GM12872 (cell line): ENCODE results near the gene EARS2.

Experiments
- TF ChIP-seq, protein P1 (sequence below): IDR thresholded peaks from 3 replicates; pipeline ENCODE4 v1.5.1; 2011; ENCODE audit warnings: low read depth, mild to moderate bottlenecking, low read length, moderate library complexity; ENCODE audit not compliant: insufficient read depth

EARS2 gene

DNA sequence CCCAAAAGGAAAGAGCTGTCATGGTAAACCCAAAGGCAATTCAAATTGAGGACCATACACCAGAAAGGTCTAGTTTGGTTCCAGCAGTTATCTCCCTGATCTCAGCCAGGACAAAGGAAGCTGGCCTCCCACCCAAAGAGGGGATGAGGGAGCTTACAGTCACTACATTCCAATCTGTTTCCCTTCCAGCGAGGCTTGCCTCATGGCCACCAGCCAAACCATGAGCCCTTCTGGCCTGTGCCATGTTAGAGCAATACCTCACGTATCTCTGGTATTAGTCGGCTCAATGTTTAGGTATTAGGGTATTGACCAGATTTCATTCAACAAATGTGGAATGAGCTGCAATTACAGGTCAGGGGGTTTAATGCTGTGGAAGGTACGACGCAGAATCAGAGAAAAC is 30.6 kb upstream of the EARS2 start:
- TF ChIP-seq, protein P1, sequence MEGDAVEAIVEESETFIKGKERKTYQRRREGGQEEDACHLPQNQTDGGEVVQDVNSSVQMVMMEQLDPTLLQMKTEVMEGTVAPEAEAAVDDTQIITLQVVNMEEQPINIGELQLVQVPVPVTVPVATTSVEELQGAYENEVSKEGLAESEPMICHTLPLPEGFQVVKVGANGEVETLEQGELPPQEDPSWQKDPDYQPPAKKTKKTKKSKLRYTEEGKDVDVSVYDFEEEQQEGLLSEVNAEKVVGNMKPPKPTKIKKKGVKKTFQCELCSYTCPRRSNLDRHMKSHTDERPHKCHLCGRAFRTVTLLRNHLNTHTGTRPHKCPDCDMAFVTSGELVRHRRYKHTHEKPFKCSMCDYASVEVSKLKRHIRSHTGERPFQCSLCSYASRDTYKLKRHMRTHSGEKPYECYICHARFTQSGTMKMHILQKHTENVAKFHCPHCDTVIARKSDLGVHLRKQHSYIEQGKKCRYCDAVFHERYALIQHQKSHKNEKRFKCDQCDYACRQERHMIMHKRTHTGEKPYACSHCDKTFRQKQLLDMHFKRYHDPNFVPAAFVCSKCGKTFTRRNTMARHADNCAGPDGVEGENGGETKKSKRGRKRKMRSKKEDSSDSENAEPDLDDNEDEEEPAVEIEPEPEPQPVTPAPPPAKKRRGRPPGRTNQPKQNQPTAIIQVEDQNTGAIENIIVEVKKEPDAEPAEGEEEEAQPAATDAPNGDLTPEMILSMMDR = no peak

DNA sequence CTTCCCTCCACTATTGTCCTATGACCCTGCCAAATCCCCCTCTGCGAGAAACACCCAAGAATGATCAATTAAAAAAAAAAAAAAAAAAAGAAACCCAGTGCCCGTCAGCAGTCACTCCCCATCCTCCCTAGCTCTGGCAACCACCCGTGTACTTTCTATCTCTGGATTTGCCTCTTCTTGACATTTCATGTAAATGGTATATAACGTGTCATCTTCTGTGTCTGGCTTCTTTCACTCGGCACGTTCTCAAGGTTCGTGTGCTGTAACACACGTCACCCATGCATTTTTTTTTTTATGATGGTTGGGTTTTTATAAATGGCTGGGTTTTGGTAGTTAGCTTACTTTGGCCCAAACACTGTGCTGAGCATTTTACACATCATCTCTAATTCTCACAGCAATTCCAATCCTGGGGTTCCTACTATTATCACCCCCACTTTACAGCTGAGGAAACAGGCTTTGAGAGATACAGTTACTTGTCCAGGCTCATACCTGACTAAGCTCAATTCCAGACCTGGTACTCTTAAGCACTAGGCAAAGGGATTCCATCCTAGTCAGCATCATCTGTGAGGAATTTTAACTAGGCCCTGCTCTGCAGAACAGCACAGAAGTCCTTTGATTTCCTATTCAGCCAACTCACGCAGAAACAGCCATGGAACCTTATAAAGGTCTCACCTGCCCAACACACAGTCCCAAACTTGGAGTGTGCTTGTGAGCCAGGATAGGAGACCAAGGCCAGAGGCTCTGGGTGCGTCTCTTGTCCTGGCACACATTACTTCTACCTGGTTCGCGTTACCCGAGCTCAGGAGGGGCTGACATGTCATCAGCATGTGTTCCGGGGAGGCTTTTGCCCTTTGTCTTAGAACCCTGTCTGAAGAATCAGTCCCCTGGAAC is 27.3 kb upstream of the EARS2 start:
- TF ChIP-seq, protein P1 = no peak

DNA sequence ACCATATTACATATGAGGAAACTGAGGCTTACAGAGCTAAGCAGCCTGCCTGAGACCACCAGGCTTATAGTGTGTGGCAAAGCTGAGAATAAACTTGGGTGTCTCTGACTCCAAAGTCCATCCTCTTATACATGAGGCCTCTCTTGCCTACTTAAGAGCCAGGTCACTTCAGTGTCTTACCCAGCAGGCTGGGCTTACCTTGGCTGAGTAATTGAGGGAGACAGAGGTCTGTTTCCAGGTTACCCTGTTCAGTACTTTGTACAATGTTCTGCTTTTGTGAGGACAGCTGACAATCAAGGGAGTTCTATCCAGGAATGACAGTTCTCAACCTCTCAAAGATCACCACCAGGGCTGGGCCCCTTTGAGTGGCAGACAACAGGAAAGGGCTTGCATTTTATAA is 24.6 kb upstream of the EARS2 start:
- TF ChIP-seq, protein P1 = no peak

DNA sequence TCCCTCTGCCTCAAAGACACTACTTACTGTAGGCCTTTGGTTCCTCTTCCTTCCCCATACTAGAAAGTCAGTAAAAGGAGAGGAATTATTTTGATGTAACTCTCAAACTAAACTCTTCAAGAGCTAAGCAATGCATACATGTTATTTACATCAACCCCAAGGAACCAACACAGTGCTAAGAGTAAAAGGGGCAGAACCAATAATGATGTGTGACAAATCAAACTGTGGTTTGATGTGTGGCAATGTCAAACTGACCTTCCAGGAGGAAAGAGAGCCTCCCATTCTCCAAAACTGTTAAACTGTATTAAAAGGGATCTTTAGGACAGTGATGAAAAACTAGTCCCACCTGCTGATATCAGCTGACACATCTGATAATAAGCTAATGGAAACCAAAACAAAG is 23.2 kb upstream of the EARS2 start:
- TF ChIP-seq, protein P1 = no peak

DNA sequence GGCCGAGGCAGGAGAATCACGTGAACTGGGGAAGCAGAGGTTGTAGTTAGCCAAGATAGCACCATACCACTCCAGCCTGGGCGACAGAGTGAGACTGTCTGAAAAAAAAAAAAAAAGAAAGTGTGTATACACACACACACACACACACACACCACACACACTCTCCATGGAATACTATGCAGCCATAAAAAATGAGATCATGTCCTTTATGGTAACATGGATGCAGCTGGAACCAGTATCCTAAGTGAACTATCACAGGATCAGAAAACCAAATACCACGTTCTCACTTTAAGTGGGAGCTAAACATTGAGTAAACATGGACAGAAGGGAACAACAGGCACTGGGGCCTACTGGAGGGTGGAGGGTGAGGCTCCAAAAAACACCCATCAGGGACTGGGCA is 22.2 kb upstream of the EARS2 start:
- TF ChIP-seq, protein P1 = no peak

DNA sequence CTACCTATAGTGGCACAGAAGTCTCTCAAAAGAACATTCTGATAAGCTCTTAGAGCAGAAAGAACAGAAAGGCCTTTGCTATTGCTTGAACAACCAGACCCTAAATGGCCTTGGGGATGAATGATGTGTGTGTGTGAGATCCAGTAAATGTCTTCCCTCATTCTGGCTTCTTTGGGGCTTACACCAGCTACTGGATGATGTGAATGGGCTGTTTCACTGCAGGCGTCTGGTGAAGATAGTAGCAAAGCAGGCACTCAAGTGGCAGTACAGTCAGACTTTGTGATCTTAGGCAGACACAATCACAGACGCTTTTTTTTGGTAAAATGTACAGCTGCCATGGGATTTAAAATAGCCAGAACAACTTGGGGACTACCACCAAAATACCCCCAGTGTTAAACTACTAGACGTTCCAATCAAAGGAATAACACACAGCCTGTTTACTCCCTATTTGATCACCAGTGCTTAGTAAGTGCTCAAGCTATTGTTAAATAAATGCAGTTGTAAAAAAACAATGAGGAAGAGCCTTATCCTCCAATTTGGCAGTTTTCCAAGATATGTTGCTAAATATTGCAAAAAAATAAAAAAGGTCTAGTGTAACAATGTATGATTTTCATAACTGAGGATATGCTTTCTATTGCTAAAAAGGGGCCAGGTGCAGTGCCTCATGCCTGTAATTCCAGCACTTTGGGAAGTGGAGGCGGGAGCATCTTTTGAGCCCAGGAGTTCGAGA is 21.1 kb upstream of the EARS2 start:
- TF ChIP-seq, protein P1 = no peak

DNA sequence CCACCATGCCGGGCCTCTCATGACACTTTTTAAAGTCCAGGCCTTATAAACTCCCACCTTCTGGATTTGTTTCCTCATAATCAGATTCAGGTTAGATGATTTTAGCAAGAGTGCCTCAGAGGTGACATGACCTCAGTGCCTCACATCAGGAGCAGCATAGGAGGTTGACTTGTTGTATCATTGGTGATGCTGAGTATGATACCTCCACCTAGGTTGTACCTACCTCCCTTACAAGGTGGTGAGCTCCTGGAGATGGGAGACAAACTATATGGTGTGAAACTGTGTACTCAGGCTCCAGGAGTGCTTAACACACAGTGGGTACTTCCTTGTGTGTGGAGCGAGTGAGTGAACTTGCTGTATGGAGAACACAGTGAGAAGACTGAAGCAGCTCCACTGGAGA is 20.3 kb upstream of the EARS2 start:
- TF ChIP-seq, protein P1 = no peak
